Measurements from ENCODE around the gene LCE3B. TPM values are rescaled to one million over a fixed set of nuclear protein-coding genes. Genes with fewer than 3 reads are reported as not detected.
"Not testable (repeated sequence)": the region's sequence is repeated elsewhere in the genome, so short reads cannot be mapped to it uniquely, and the experiment has no call there.

Gene LCE3B
- total RNA-seq: not detected
- long read RNA-seq, donor 1: 0 reads
- long read RNA-seq, donor 2: 0 reads

DNA sequence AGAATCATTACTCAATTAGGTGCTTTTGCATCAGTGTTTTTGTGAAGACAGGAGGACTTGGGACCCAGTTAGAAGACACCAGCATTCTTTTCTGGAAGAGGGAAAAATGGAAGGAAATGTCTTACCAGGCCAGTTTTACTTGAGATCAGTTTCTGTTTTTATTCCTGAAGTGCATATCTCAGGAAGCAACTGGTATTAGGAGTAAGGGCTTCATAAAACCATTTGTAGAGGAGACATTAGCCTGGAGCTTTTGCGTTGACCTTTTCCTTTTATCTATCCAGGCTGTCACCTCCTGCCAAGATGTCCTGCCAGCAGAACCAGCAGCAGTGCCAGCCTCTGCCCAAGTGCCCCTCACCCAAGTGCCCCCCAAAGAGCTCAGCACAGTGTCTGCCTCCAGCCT lies at the start of gene LCE3B:
Gene LCE3B, plus strand, starts transcription at position 301 of the 400 bp plus-strand sequence. Its CDS starts 0 bp downstream, at position 301.
- intact Hi-C loops (cut with DNase I): no loop called here
- DNase-seq (ENCODE audit: low spot score): no peak

- no peak for DNase-seq (ENCODE audit: low spot score)
- intact Hi-C loops (cut with DNase I): no loop called here
Observed at GRCh38 chr1:152565115-152565514, 48.5 kb upstream of the LCE3B start.

- no peak for DNase-seq (ENCODE audit: low spot score)
- intact Hi-C loops (cut with DNase I): no loop called here
Observed at GRCh38 chr1:152565535-152566215, 47.9 kb upstream of the LCE3B start.

GRCh38 chr1:152566681-152567080 lies 46.9 kb upstream of the LCE3B start, which contains the start of gene LCE3E:
TSS of gene LCE3E (minus strand) at chr1:152566780. CDS start at chr1:152566208, 572 bp downstream.
- intact Hi-C loops (cut with DNase I): no loop called here
- no peak for DNase-seq (ENCODE audit: low spot score)

DNA sequence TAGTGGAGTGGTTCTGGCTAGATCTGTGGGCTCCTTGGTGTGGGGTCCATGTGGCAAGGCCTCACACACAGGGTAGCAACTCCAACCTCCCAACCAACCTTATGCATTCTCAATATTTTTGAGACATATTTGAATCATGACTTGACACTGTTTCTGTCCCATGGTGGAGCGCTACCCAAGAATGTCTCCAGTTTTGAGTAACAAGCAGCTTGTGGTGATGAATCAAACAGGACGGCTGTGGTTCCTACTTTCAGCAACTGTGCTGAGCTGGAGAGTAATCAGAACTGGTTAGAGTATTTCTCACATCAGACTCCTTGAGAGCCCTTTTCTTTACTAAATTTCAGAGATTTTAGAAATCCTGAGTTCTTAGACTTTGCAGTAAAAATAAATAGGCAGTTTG lies 36.4 kb upstream of the LCE3B start:
- no peak for DNase-seq (ENCODE audit: low spot score)
- intact Hi-C loops (cut with DNase I): no loop called here

- intact Hi-C loops (cut with DNase I); DNase-seq (ENCODE audit: low spot score): not testable (repeated sequence)
Observed at GRCh38 chr1:152579526-152579925, 34.1 kb upstream of the LCE3B start.

- intact Hi-C loops (cut with DNase I): no loop called here
- no peak for DNase-seq (ENCODE audit: low spot score)
Observed at GRCh38 chr1:152580433-152580832, 33.2 kb upstream of the LCE3B start, which contains the start of gene LCE3D. TSS of gene LCE3D (minus strand) at chr1:152580516. CDS start at chr1:152579936, 580 bp downstream.

- intact Hi-C loops (cut with DNase I): no loop called here
- no peak for DNase-seq (ENCODE audit: low spot score)
Observed at GRCh38 chr1:152582647-152583046, 31.0 kb upstream of the LCE3B start.

DNA sequence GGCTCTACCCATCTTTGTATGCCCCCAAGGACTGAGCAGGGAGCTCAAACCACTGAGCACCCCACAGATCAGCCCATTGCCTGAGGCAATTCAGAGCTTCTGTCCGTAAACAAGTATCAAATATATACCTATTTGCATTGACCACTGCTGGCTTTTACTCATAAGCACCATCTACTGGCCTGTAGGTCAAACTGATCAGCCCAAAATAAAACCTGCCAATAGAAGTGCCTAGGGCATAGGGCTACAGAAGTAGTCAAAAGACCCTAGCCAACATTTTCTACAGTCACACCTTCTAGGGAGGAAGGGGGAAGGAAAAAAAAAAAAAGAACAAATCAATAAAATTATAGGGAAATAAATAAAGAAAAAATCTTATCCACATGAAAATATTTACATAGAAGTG lies 28.0 kb upstream of the LCE3B start:
- intact Hi-C loops (cut with DNase I): no loop called here
- DNase-seq (ENCODE audit: low spot score): no peak

DNA sequence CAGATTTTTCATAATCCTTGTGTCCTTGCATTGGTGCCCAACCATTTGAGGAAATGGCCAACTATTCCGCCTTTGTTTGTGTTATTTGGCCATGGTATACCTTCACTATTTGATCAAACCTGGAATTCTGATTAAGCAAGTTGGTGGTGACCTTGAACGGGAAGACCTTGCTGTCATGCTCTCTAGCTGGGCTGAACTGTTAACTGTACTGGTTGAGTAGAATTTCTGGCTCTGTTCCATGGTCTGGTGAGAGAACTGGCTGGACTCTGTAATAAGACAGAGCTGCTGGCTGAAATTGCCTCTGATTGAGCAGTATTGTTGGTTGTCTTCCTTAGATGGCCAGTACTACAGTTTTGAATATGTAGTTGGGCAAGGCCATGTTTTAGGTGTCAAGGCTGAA lies 16.6 kb upstream of the LCE3B start:
- intact Hi-C loops (cut with DNase I): no loop called here
- DNase-seq (ENCODE audit: low spot score): no peak

DNA sequence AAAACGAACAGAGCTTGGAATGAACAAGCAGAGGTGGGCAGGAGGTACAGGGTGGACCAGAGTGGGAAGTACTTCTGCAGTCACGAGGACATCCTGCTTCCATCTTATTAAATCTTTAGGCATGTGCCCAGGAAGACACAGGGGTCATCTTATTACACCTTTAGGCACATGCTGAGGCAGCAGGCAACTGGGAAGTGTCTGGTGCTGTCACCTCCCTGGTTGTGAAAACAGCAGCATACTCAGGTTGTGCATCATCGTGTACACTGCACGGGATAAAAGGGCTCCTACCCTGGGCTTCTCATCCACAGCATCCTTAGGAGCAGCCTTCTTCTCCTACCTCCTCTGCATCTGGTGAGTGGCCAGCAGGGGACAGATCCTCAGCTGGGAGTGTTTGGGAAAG lies 13.7 kb upstream of the LCE3B start, which contains the start of gene LCE3C:
Gene LCE3C, plus strand, starts transcription at position 301 of the 400 bp plus-strand sequence. CDS start 498 bp downstream, outside the sequence.
- intact Hi-C loops (cut with DNase I): no loop called here
- DNase-seq (ENCODE audit: low spot score): no peak

DNA sequence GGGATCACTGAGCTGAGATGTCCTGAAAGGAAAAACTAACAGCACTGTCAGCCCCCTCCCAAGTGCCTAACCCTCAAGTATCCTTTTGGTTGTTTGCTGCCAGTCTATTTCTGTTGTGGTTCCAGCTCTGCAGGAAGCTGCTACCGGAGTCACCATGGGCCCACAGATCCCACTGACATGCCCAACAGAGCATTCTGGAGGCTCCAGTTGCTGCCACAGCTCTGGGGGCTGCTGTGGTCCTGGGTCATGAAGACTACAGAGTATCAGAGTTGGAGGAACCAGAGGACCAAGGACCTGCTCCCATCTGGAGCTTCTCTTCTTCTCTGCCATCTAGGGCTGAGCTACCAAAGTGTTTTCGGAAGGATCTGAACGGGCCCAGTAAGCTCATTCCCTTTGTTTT lies 8.4 kb downstream of the LCE3B start:
- no peak for DNase-seq (ENCODE audit: low spot score)
- intact Hi-C loops (cut with DNase I): no loop called here

DNA sequence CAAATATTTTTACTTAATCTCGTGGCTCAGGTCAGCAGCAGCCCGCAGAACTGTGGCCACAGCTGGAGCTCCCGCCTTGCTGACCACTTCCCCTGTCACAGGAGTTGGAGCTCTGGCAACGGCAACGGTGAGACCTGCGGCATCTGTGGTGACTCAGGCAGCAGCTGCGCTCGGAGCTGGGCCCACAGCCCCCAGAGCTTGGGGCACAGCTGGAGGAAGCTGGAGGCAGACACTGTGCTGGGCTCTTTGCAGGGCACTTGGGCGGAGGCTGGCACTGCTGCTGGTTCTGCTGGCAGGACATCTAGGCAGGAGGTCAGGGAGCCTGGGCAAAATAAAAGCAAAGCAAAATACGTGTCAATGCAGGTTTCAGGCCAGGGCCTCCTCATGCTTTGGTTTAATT lies 9.2 kb downstream of the LCE3B start, which contains the start of gene LCE3A:
Gene LCE3A, minus strand, starts transcription at position 301 of the 400 bp plus-strand sequence. Its CDS starts 0 bp downstream, at position 301.
- DNase-seq (ENCODE audit: low spot score): no peak
- intact Hi-C loops (cut with DNase I): no loop called here

GRCh38 chr1:152623203-152623844 lies 9.7 kb downstream of the LCE3B start:
- DNase-seq (ENCODE audit: low spot score): no peak
- intact Hi-C loops (cut with DNase I): no loop called here

GRCh38 chr1:152626744-152627143 lies 13.1 kb downstream of the LCE3B start:
- intact Hi-C loops (cut with DNase I): no loop called here
- no peak for DNase-seq (ENCODE audit: low spot score)

DNA sequence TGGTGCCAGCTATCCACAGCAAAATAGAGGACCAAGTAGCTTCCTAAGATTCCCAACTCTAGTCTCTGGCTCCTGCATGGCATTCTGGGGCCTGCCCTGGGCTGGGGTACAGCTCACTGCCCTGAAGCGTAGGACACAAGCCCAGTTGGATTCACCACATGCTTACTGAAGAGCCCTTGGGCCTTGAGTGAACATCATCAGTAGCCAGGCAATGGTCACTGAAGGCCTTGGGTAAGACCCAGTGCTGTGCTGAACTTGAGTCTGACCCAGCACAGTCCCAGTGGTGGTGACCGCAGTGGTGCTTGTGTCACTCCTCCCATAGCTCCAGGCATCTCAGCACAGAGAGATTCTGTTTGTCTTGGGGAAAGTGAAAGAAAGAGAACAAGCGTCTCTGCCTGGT lies 17.0 kb downstream of the LCE3B start:
- intact Hi-C loops (cut with DNase I): no loop called here
- no peak for DNase-seq (ENCODE audit: low spot score)

- intact Hi-C loops (cut with DNase I): no loop called here
- no peak for DNase-seq (ENCODE audit: low spot score)
Observed at GRCh38 chr1:152640351-152640750, 26.7 kb downstream of the LCE3B start.

GRCh38 chr1:152643945-152644344 lies 30.3 kb downstream of the LCE3B start:
- no peak for DNase-seq (ENCODE audit: low spot score)

DNA sequence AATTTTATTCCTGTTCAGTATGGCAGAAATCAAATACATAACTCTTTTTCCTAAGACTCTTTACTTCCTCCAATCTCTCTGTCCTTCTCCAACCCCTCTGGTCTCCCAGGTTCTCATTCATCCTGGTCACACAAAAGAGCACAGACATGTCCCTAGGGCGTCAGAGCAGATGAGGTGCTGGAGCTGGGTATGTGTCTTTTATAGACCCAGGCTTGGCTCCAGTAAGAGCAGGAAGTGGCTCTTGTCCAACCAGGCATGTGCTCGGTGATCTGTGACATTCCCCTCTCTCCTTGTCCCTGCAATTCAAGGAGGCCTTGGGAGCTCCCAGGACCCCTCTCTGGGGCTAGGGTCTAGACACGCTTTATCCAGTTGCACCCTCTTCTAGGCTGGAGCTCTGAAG lies 31.5 kb downstream of the LCE3B start:
- DNase-seq (ENCODE audit: low spot score): no peak
- intact Hi-C loops (cut with DNase I): no loop called here

More at GRCh38 chr1:152643945-152644344, 30.3 kb downstream of the LCE3B start:
- intact Hi-C loops (cut with DNase I): no loop called here

DNA sequence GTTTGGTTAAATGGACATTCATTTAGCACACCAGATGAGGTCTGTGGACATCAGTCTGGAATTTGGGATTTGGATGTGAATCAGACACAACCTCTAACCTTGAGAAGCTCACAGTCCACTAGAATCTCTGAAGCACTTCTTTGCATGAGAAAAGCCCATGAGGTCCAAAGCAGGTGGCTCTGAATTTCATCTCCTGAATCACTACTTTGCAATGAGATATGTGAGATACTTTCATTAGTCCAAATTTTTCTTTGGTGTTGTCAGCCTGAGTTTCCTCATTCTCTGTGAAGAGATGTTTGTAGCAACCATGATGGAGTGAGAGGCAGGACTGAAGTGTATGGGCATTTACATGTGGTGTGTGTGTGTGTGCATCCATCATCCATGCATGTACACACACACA lies 33.0 kb downstream of the LCE3B start:
- no peak for DNase-seq (ENCODE audit: low spot score)
- intact Hi-C loops (cut with DNase I): no loop called here

GRCh38 chr1:152654110-152654509 lies 40.5 kb downstream of the LCE3B start:
- DNase-seq (ENCODE audit: low spot score): no peak
- intact Hi-C loops (cut with DNase I): no loop called here
